ENCODE measurements around the gene SLC25A48.

GRCh38 chr5:135825373-135826220 lies 8.9 kb upstream of the SLC25A48 start:
- TF ChIP-seq CTCF (conservative IDR thresholded peaks at IDR 0.05; ENCODE audit: low read length) (no peak), EZH2phosphoT487 (IDR thresholded peaks at IDR 0.05; ENCODE audit: borderline replicate concordance, low read depth, low read length) (no peak)

All from OCI-LY7 (cell line).